Body of pancreas (tissue), 4 donors: ENCODE measurements around the gene SLC9A8. TPM values are rescaled to one million over a fixed set of nuclear protein-coding genes. Genes with fewer than 3 reads are reported as not detected.

Experiments used
- ATAC-seq: fragments of 150-250 bp; one replicate; pipeline ENCODE4 v1.9.1; 2016
- DNase-seq, 4 donors: peaks; one replicate each; pipeline ENCODE4 v3.0.0-alpha.2; 2019
- H3K27ac ChIP-seq, 4 donors: fragments of 200-600 bp; sonication (generic); 1 replicate in 3 of 4; 2 replicates in 1 of 4; pipeline versions ENCODE4 v1.5.1 to v1.6.1; 2016 to 2019; ENCODE audit warnings: mild to moderate bottlenecking in 1 of 4, mixed read lengths in 1 of 4, moderate library complexity in 1 of 4
- H3K27me3 ChIP-seq, 2 donors: fragments of 200-600 bp; sonication (generic); one replicate each; pipeline ENCODE4 v1.6.0; 2016; ENCODE audit warnings: mild to moderate bottlenecking in 1 of 2
- H3K36me3 ChIP-seq, 2 donors: fragments of 200-600 bp; sonication (generic); replicated peaks in 1 of 2; 2 replicates each; pipeline ENCODE4 v1.5.1; 2016; ENCODE audit warnings: low read depth in 2 of 2; ENCODE audit not compliant: insufficient read depth in 1 of 2
- H3K4me1 ChIP-seq: fragments of 200-600 bp; sonication (generic); one replicate; pipeline ENCODE4 v1.6.0; 2016
- H3K4me3 ChIP-seq, 2 donors: fragments of 200-600 bp; sonication (generic); 1 replicate in 1 of 2; 2 replicates in 1 of 2; pipeline ENCODE4 v1.5.1; 2016 to 2019
- H3K9me3 ChIP-seq, 3 donors: fragments of 200-600 bp; sonication (generic); 1 replicate in 2 of 3; 2 replicates in 1 of 3; pipeline ENCODE4 v1.5.1; 2016
- POLR2A ChIP-seq, 3 donors: fragments of 450-650 bp; IDR thresholded peaks; one replicate each; pipeline ENCODE4 v1.6.1; 2016; ENCODE audit warnings: antibody characterized with exemption in 3 of 3, mild to moderate bottlenecking in 2 of 3
- WGBS, 2 donors: methylation state at CpG; one replicate each; pipeline ENCODE4 v1.1.5; 2017; 5-methylcytosine and 5-hydroxymethylcytosine counted together
- intact Hi-C: fragments of 100-400 bp; cut with DNase I; formaldehyde crosslinking; loops from one replicate; pipeline ENCODE4 v1.15.1; 2023
- total RNA-seq, 2 donors: library from RNA; depleted of rRNA; stranded (reverse); fragments of >200 nt; gene quantifications; one replicate each; pipeline ENCODE4 v1.1.0, GENCODE V29; 2016
- TF ChIP-seq, protein P1 (sequence below), 7 experiments: fragments of 450-650 bp in 4 of 7; fragments of 200-600 bp in 3 of 7; sonication (generic) in 3 of 7; IDR thresholded peaks; one replicate each; pipeline ENCODE4 v1.5.1; 2016 to 2019; ENCODE audit warnings: antibody characterized with exemption in 7 of 7

Gene SLC9A8
- total RNA-seq, 2 donors from 2014 or later: 5.9 to 11.2 TPM

DNA sequence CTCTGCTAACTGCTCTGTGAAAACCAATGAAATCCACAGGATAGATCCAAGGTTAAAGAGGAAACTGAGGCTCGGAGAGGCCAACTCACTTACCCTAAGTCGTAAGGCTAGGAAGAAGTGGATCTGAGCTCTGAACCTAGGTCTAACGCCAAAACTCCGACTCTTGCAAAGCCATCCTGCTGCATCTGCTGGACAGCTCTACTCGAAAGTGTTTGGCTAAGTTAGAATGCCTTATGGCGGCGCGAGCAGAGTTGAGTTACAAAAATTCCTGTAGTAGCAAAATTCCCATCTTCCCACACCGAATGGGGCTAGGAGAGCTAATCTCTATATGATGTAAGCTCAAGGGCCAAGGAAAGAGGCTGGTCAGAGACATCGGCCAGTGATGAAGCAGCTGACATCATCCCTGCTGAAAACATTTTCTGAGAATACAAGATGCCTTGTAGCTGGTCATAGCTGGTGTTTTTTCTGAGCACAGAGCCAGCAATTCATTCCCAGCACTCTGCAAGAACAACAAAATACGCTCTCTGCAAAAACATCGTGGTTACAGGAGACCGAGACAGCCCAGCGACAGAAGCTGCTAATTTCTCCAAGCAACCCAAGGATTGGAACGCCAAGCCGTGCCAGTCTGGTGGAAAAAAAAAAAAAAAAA, 100.9 kb downstream of the SLC9A8 start:
- no peak for TF ChIP-seq POLR2A (IDR thresholded peaks at IDR 0.05)
- TF ChIP-seq, protein P1, sequence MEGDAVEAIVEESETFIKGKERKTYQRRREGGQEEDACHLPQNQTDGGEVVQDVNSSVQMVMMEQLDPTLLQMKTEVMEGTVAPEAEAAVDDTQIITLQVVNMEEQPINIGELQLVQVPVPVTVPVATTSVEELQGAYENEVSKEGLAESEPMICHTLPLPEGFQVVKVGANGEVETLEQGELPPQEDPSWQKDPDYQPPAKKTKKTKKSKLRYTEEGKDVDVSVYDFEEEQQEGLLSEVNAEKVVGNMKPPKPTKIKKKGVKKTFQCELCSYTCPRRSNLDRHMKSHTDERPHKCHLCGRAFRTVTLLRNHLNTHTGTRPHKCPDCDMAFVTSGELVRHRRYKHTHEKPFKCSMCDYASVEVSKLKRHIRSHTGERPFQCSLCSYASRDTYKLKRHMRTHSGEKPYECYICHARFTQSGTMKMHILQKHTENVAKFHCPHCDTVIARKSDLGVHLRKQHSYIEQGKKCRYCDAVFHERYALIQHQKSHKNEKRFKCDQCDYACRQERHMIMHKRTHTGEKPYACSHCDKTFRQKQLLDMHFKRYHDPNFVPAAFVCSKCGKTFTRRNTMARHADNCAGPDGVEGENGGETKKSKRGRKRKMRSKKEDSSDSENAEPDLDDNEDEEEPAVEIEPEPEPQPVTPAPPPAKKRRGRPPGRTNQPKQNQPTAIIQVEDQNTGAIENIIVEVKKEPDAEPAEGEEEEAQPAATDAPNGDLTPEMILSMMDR (IDR thresholded peaks at IDR 0.05): no peak
- Histone ChIP-seq H3K4me1 (peaks cover 58% of the 10 kb centered on the region), H3K27ac (no peak overlapping the region), H3K36me3 (peaks cover 0 to 3% of the 10 kb centered on the region in 2 donors), H3K27me3 (no peaks in the 10 kb centered on the region), H3K9me3 (no peaks in the 10 kb centered on the region), H3K4me3 (no peak overlapping the region)
- intact Hi-C loops: no loop called here
- ATAC-seq (no peak), DNase-seq (no peak)
- WGBS, 2 donors: 59 to 62% methylated on average over 16 of the region's 16 CpGs

DNA sequence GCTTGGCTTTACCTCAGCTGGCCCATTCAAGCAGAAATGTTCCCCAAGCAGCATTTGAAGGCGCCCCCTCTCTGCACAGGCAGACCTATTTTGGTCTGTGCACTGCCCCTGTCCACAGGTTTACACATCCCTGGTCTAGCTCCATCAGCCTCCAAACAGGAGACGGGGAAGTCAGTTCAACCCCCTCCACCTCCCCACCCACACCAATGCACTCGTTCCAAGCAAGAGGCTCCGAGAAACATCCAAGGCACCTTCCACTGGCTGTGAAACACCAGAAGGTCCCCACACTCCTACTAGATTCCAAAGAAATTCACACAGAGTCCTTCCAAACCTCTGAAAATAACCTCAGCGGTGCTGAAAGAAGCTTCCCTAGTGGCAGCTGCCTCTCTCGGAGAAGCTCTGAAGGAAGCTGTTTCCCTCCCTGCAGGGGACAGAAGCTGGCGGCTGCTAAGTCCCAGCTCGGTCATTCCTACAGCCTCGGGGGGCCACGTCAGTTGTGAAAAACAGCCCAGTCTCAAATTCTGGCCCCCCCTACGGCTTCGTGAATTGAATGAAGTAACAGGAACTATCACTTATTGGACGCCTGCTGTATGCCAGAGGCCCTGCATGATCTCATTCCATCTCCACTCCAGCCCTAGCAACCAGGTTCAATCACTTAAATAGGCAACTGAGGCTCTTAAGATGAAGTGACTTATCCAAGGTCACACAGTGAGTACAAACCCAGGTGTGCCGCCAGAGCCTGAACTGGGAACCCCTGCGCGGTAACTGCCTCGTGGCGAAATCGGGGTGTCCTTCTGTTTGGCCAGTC, 101.9 kb downstream of the SLC9A8 start:
- WGBS, 2 donors: 3 to 5% methylated on average over 10 to 19 of the region's 19 CpGs
- Histone ChIP-seq H3K27me3 (no peaks in the 10 kb centered on the region), H3K36me3 (no peaks in the 10 kb centered on the region), H3K27ac (peak overlapping the region; percentile 96 to 99 (median 97)), H3K4me3 (peak overlapping the region; percentile 86 to 99), H3K4me1 (peaks cover 52% of the 10 kb centered on the region), H3K9me3 (no peaks in the 10 kb centered on the region)
- ATAC-seq (peak; percentile 49), DNase-seq (peak; percentile 61 to 68 (median 65))
- intact Hi-C loops: no loop called here
- TF ChIP-seq POLR2A (IDR thresholded peaks at IDR 0.05): peak in 1 of 3 donors; percentile 59
- TF ChIP-seq, protein P1 (IDR thresholded peaks at IDR 0.05): no peak

DNA sequence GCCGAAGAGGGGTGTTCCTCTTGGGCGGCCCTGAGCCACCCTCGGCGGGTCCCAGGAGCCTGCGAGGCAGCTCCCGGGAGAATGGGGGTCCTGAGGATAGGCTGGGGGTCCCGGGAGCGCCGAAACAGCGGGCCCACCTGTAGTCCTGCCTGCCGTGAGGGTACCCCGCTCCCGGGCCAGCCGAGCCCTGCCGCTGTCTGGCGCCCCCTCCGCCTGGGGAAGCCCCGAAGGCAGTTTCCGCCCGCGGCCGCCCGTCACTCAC, 102.4 kb downstream of the SLC9A8 start:
- H3K27me3 ChIP-seq: no peaks in the 10 kb centered on the region
- no peaks in the 10 kb centered on the region for H3K9me3 ChIP-seq
- DNase-seq (no peak), ATAC-seq (no peak)
- no peaks in the 10 kb centered on the region for H3K36me3 ChIP-seq
- H3K4me3 ChIP-seq: peak overlapping the region; percentile 86 to 99
- TF ChIP-seq, protein P1 (IDR thresholded peaks at IDR 0.05): no peak
- no peak for TF ChIP-seq POLR2A (IDR thresholded peaks at IDR 0.05)
- peaks cover 47% of the 10 kb centered on the region for H3K4me1 ChIP-seq
- WGBS, 2 donors: 0% methylated on average over 23 of the region's 23 CpGs; no CpG with 5 or more reads in 1 of the 2 donors
- intact Hi-C loops: no loop called here
- H3K27ac ChIP-seq: peak overlapping the region; percentile 96 to 99 (median 97)

DNA sequence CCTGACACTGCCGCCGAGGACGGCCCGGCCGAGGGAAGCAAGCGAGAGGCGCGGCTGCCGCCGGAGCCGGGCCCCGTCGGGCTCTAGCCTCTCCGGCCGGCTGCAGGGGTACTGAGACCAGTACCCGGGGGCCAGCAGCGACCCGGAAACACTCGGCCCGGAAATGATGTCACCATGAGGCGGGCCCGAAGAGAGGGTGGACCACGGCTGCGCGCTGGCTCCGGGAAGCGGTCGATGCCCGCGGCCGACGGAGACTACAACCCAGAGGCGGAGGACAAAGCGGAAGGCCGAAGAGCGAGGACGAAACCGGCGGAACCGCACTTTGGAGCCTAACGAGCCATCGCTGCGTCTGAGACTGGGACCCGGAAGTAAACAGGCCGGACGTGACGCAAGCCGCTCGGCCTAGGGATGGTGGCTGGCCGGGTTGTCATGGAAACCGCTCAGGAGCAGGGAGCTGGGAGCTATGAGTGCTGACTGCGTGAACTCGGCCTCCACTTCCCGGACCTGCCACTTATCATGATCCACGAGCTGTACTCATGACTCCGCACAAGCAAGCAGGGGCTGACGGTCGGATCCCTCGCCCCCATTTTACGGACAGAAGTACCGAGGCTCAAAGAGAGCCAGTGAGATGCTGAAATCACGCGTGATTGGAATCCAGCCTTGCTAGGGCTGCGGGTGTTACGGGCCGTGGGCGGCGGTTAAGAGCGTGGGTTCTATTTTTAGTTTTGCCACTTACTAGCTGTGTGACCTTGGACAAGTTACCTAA, 102.9 kb downstream of the SLC9A8 start, which contains the start of gene SPATA2:
Gene SPATA2 (minus strand): TSS at position 150 of the 766 bp plus-strand sequence. CDS start 7,039 bp downstream, outside the sequence.
- peak; percentile 97 to 99 (median 98) for DNase-seq
- no peaks in the 10 kb centered on the region for H3K36me3 ChIP-seq
- peak; percentile 56 to 86 (median 83) for TF ChIP-seq POLR2A (IDR thresholded peaks at IDR 0.05)
- TF ChIP-seq, protein P1 (IDR thresholded peaks at IDR 0.05): no peak
- 0 to 1% methylated on average over 25 to 68 of the region's 69 CpGs for WGBS, 2 donors
- peak; percentile 87 for ATAC-seq
- H3K27me3 ChIP-seq: no peaks in the 10 kb centered on the region
- peaks cover 42% of the 10 kb centered on the region for H3K4me1 ChIP-seq
- peak within 1 kb of the TSS; percentile 96 to 99 (median 97) for H3K27ac ChIP-seq
- intact Hi-C loops: no loop called here
- peak within 1 kb of the TSS; percentile 86 to 99 for H3K4me3 ChIP-seq
- no peaks in the 10 kb centered on the region for H3K9me3 ChIP-seq
